GM21367 (cell line): ENCODE results near the gene ITGA8.
"Not testable (repeated sequence)": the region's sequence is repeated elsewhere in the genome, so short reads cannot be mapped to it uniquely, and the experiment has no call there.

Experiments used
- ATAC-seq: cut with Tn5 transposase; IDR thresholded peaks from one replicate; pipeline ENCODE4 v1.9.1; 2021; ENCODE audit not compliant: unreplicated experiment

ITGA8 gene

GRCh38 chr10:15690031-15690430 lies 29.7 kb downstream of the ITGA8 start:
- no peak for ATAC-seq

GRCh38 chr10:15684768-15685167 lies 35.0 kb downstream of the ITGA8 start:
- ATAC-seq, result no peak

GRCh38 chr10:15681076-15681475 lies 38.6 kb downstream of the ITGA8 start:
- no peak for ATAC-seq

GRCh38 chr10:15678851-15679250 lies 40.9 kb downstream of the ITGA8 start:
- ATAC-seq, result no peak

- no peak for ATAC-seq
Measured at GRCh38 chr10:15672469-15672868, 47.3 kb downstream of the ITGA8 start.

- ATAC-seq, result no peak
Measured at GRCh38 chr10:15670880-15671279, 48.8 kb downstream of the ITGA8 start.

- ATAC-seq, result no peak
Measured at GRCh38 chr10:15661574-15661973, 58.1 kb downstream of the ITGA8 start.

GRCh38 chr10:15660990-15661389 lies 58.7 kb downstream of the ITGA8 start:
- ATAC-seq, result no peak

GRCh38 chr10:15658069-15658702 lies 61.5 kb downstream of the ITGA8 start:
- ATAC-seq, result no peak

- ATAC-seq, result no peak
Measured at GRCh38 chr10:15652757-15653156, 67.0 kb downstream of the ITGA8 start.

GRCh38 chr10:15652117-15652516 lies 67.6 kb downstream of the ITGA8 start:
- ATAC-seq, result no peak

- ATAC-seq, result no peak
Measured at GRCh38 chr10:15651175-15651574, 68.5 kb downstream of the ITGA8 start.

GRCh38 chr10:15642095-15642494 lies 77.6 kb downstream of the ITGA8 start:
- no peak for ATAC-seq

GRCh38 chr10:15640536-15641085 lies 79.1 kb downstream of the ITGA8 start:
- no peak for ATAC-seq

GRCh38 chr10:15636446-15636845 lies 83.3 kb downstream of the ITGA8 start:
- ATAC-seq, result no peak

GRCh38 chr10:15632456-15633091 lies 87.1 kb downstream of the ITGA8 start:
- ATAC-seq, result no peak

- not testable (repeated sequence) for ATAC-seq
Measured at GRCh38 chr10:15631205-15631604, 88.5 kb downstream of the ITGA8 start.

- ATAC-seq, result no peak
Measured at GRCh38 chr10:15630353-15630752, 89.4 kb downstream of the ITGA8 start.

- ATAC-seq, result no peak
Measured at GRCh38 chr10:15627617-15628196, 92.0 kb downstream of the ITGA8 start.

GRCh38 chr10:15626937-15627336 lies 92.8 kb downstream of the ITGA8 start:
- no peak for ATAC-seq

GRCh38 chr10:15625261-15625660 lies 94.5 kb downstream of the ITGA8 start:
- no peak for ATAC-seq
